HL-60 (cell line): Measurements from ENCODE around the gene KIAA0825.

Experiments used
- POLR2AphosphoS5 ChIP-seq: IDR thresholded peaks from 2 replicates; pipeline ENCODE4 v1.6.1; 2012; ENCODE audit warnings: low read depth
- SPI1 ChIP-seq: IDR thresholded peaks from 2 replicates; pipeline ENCODE4 v1.6.1; 2012; ENCODE audit warnings: low read depth, mild to moderate bottlenecking, borderline replicate concordance
- TF ChIP-seq, protein P1 (sequence below): IDR thresholded peaks from one replicate; pipeline ENCODE4 v1.5.1; 2011; ENCODE audit warnings: low read length, control low read depth, inconsistent platforms; ENCODE audit not compliant: insufficient read depth
- TF ChIP-seq, protein P2 (sequence below): IDR thresholded peaks from 2 replicates; pipeline ENCODE4 v1.6.1; 2012; ENCODE audit warnings: low read depth; ENCODE audit not compliant: insufficient replicate concordance

DNA sequence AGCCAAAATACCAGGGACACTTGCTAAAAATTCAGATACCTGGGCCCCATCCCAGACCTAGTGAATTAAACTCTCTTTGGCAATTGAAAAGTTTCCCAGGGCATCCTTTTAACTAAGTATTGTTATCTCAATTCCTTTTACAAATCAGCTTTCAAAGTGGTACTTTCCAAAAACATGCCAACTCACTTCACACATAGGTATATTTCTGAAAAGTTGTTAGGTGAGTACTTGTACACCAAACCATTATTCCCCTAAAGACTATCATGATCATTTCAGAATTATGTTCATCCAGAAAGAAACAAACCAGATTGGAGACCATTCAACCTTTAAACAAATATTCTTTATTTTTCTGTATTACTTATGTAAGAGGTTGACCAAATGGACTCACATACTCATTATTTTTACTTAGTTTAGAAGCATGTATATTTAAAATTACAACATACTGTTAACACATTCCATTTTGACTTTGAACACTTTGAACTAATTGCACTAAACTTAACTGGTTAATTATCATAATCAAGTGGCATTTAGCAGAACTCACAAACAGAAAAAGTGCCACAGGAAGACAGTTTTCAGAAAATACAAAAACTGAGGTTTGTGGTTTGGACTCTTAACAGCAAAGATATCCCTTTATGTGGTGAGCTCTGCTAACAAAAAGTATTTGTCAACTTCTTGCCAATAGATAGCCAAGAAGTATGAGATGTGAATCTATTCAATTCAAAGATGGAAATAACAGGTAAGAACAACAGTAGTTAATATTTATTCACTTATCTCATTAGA, 40.7 kb downstream of the KIAA0825 start:
- TF ChIP-seq, protein P1, sequence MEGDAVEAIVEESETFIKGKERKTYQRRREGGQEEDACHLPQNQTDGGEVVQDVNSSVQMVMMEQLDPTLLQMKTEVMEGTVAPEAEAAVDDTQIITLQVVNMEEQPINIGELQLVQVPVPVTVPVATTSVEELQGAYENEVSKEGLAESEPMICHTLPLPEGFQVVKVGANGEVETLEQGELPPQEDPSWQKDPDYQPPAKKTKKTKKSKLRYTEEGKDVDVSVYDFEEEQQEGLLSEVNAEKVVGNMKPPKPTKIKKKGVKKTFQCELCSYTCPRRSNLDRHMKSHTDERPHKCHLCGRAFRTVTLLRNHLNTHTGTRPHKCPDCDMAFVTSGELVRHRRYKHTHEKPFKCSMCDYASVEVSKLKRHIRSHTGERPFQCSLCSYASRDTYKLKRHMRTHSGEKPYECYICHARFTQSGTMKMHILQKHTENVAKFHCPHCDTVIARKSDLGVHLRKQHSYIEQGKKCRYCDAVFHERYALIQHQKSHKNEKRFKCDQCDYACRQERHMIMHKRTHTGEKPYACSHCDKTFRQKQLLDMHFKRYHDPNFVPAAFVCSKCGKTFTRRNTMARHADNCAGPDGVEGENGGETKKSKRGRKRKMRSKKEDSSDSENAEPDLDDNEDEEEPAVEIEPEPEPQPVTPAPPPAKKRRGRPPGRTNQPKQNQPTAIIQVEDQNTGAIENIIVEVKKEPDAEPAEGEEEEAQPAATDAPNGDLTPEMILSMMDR = no peak
- TF ChIP-seq, protein P2, sequence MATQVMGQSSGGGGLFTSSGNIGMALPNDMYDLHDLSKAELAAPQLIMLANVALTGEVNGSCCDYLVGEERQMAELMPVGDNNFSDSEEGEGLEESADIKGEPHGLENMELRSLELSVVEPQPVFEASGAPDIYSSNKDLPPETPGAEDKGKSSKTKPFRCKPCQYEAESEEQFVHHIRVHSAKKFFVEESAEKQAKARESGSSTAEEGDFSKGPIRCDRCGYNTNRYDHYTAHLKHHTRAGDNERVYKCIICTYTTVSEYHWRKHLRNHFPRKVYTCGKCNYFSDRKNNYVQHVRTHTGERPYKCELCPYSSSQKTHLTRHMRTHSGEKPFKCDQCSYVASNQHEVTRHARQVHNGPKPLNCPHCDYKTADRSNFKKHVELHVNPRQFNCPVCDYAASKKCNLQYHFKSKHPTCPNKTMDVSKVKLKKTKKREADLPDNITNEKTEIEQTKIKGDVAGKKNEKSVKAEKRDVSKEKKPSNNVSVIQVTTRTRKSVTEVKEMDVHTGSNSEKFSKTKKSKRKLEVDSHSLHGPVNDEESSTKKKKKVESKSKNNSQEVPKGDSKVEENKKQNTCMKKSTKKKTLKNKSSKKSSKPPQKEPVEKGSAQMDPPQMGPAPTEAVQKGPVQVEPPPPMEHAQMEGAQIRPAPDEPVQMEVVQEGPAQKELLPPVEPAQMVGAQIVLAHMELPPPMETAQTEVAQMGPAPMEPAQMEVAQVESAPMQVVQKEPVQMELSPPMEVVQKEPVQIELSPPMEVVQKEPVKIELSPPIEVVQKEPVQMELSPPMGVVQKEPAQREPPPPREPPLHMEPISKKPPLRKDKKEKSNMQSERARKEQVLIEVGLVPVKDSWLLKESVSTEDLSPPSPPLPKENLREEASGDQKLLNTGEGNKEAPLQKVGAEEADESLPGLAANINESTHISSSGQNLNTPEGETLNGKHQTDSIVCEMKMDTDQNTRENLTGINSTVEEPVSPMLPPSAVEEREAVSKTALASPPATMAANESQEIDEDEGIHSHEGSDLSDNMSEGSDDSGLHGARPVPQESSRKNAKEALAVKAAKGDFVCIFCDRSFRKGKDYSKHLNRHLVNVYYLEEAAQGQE = no peak
- no peak for TF ChIP-seq POLR2AphosphoS5
- no peak for TF ChIP-seq SPI1
